ENCODE results near the gene KIAA1958. TPM values are rescaled to one million over a fixed set of nuclear protein-coding genes. Genes with fewer than 3 reads are reported as not detected.

Gene KIAA1958
- total and polyA plus RNA-seq, 4 donors: 0.99 to 7.1 (median 3.3) TPM

DNA sequence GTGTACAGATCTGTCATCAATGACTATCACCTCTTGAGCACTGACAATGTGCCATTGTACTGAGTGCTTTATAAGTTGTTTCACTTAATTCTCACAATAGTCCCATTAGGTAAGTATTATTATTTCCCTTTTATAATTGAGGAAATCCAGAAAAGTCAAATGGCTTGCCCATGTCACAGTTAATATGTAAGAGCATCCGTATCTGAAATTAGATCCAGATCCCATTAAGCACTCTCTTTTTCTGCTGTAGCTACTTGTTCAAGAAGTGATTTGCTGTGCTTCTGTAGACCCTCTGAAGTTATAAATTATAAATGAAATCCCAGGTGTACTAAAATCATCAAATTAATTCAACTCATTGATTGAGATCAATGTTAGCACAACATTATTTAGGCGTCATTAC is 136.6 kb downstream of the KIAA1958 start:
- no peak for TF ChIP-seq GABPA (IDR thresholded peaks at IDR 0.05 in 1 of 2, conservative IDR thresholded peaks at IDR 0.05 in 1 of 2)
- DNase-seq (ENCODE audit: low spot score): no peak
- no peaks in the 10 kb centered on the region for H3K4me1 ChIP-seq (ENCODE audit: control insufficient read depth in 4 of 4, insufficient read depth in 4 of 4, low read length in 3 of 4)
- no peak overlapping the region for H3K4me3 ChIP-seq (ENCODE audit: low read depth in 1 of 3, low read length in 3 of 3)
- no peaks in the 10 kb centered on the region for H3K9me3 ChIP-seq (ENCODE audit: control insufficient read depth in 4 of 4, low read length in 3 of 4)
- H3K27ac ChIP-seq (ENCODE audit: low read depth in 1 of 2, low read length in 2 of 2): no peak overlapping the region
- H3K9ac ChIP-seq (ENCODE audit: low read depth in 1 of 2, low read length in 2 of 2): no peak overlapping the region
- peaks cover 0 to 5% (median 2%) of the 10 kb centered on the region in 4 donors for H3K36me3 ChIP-seq (ENCODE audit: control insufficient read depth in 4 of 4, insufficient read depth in 3 of 4, low read depth in 1 of 4, low read length in 3 of 4)
- H3K27me3 ChIP-seq (ENCODE audit: control insufficient read depth in 4 of 4, insufficient read depth in 4 of 4, low read length in 3 of 4): no peaks in the 10 kb centered on the region
- 97% methylated on average over 2 of the region's 2 CpGs for WGBS

DNA sequence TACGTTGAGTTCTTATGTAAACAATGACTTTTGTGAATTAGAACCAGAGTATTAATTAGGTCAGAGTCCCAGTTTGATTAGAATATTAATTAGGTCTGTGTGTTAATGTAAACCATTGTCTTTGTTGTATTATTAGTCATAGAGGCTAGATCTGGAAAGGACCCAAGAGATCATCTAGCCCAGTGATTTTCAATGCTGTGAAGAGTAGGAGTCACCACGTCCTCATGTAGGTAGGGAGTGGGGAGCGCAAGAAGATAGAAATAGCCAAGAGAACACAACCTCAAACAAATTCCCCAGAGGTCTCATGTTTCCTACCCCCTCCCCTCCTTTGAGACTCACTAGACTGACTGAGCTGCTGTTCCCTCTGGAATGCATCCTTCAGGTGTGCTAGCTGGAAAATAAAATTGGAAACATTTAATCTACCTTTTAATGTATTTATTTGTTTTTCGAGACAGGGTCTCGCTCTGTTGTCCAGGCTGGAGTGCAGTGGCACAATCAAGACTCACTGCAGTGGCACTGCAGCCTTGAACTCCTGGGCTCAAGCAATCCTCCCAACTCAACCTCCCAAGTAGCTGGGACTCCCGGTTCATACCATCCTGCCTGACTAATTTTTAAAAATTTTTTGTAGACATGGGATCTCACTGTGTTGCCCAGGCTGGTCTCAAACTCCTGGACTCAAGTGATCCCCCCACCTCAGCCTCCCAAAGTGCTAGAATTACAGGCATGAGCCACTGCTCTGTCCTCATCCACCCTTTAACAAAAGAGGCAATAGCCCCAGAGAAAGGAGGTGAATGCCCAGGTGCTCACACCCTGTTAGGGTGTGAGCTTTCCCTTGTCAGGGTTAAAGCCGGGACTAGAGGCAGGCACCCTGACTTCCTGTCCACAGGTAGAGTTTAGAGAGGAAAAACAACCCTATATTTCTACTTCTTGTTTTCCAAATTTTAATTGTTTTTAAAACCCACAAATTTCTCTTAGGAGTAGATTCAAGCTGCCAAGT is 138.4 kb downstream of the KIAA1958 start:
- Histone ChIP-seq H3K27me3 (ENCODE audit: control insufficient read depth in 4 of 4, insufficient read depth in 4 of 4, low read length in 3 of 4) (no peaks in the 10 kb centered on the region), H3K4me3 (ENCODE audit: low read depth in 1 of 3, low read length in 3 of 3) (no peak overlapping the region), H3K4me1 (ENCODE audit: control insufficient read depth in 4 of 4, insufficient read depth in 4 of 4, low read length in 3 of 4) (no peaks in the 10 kb centered on the region), H3K9ac (ENCODE audit: low read depth in 1 of 2, low read length in 2 of 2) (no peak overlapping the region), H3K9me3 (ENCODE audit: control insufficient read depth in 4 of 4, low read length in 3 of 4) (no peaks in the 10 kb centered on the region), H3K36me3 (ENCODE audit: control insufficient read depth in 4 of 4, insufficient read depth in 3 of 4, low read depth in 1 of 4, low read length in 3 of 4) (no peaks in the 10 kb centered on the region), H3K27ac (ENCODE audit: low read depth in 1 of 2, low read length in 2 of 2) (no peak overlapping the region)
- no peak for DNase-seq (ENCODE audit: low spot score)
- TF ChIP-seq HNF4G (IDR thresholded peaks at IDR 0.05) (no peak), HNF4A (conservative IDR thresholded peaks at IDR 0.05) (no peak), GABPA (IDR thresholded peaks at IDR 0.05 in 1 of 2, conservative IDR thresholded peaks at IDR 0.05 in 1 of 2) (no peak), NR2F2 (IDR thresholded peaks at IDR 0.05) (no peak), YY1 (IDR thresholded peaks at IDR 0.05) (no peak), TAF1 (conservative IDR thresholded peaks at IDR 0.05) (no peak), EGR1 (IDR thresholded peaks at IDR 0.05; ENCODE audit: low read depth in 2 of 2) (no peak), REST (IDR thresholded peaks at IDR 0.05) (no peak), JUND (IDR thresholded peaks at IDR 0.05) (no peak), FOXA2 (IDR thresholded peaks at IDR 0.05) (no peak), SP1 (IDR thresholded peaks at IDR 0.05) (no peak), RAD21 (IDR thresholded peaks at IDR 0.05) (no peak), RXRA (IDR thresholded peaks at IDR 0.05) (no peak)
- TF ChIP-seq, protein P1, sequence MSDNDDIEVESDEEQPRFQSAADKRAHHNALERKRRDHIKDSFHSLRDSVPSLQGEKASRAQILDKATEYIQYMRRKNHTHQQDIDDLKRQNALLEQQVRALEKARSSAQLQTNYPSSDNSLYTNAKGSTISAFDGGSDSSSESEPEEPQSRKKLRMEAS (IDR thresholded peaks at IDR 0.05): no peak
- TF ChIP-seq, protein P2, sequence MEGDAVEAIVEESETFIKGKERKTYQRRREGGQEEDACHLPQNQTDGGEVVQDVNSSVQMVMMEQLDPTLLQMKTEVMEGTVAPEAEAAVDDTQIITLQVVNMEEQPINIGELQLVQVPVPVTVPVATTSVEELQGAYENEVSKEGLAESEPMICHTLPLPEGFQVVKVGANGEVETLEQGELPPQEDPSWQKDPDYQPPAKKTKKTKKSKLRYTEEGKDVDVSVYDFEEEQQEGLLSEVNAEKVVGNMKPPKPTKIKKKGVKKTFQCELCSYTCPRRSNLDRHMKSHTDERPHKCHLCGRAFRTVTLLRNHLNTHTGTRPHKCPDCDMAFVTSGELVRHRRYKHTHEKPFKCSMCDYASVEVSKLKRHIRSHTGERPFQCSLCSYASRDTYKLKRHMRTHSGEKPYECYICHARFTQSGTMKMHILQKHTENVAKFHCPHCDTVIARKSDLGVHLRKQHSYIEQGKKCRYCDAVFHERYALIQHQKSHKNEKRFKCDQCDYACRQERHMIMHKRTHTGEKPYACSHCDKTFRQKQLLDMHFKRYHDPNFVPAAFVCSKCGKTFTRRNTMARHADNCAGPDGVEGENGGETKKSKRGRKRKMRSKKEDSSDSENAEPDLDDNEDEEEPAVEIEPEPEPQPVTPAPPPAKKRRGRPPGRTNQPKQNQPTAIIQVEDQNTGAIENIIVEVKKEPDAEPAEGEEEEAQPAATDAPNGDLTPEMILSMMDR (IDR thresholded peaks at IDR 0.05; ENCODE audit: low read depth, low read length, missing input control): no peak
- TF ChIP-seq, protein P3, sequence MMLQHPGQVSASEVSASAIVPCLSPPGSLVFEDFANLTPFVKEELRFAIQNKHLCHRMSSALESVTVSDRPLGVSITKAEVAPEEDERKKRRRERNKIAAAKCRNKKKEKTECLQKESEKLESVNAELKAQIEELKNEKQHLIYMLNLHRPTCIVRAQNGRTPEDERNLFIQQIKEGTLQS (IDR thresholded peaks at IDR 0.05): no peak
- TF ChIP-seq, protein P4, sequence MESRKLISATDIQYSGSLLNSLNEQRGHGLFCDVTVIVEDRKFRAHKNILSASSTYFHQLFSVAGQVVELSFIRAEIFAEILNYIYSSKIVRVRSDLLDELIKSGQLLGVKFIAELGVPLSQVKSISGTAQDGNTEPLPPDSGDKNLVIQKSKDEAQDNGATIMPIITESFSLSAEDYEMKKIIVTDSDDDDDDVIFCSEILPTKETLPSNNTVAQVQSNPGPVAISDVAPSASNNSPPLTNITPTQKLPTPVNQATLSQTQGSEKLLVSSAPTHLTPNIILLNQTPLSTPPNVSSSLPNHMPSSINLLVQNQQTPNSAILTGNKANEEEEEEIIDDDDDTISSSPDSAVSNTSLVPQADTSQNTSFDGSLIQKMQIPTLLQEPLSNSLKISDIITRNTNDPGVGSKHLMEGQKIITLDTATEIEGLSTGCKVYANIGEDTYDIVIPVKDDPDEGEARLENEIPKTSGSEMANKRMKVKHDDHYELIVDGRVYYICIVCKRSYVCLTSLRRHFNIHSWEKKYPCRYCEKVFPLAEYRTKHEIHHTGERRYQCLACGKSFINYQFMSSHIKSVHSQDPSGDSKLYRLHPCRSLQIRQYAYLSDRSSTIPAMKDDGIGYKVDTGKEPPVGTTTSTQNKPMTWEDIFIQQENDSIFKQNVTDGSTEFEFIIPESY (IDR thresholded peaks at IDR 0.05): no peak
- 95% methylated on average over 7 of the region's 7 CpGs for WGBS

Data from liver (tissue), 9 donors.